GM19238 (cell line): ENCODE measurements around the gene UVSSA.
"Not testable (repeated sequence)": the region's sequence is repeated elsewhere in the genome, so short reads cannot be mapped to it uniquely, and the experiment has no call there.

Experiments used
- DNase-seq: peaks from one replicate; pipeline ENCODE4 v3.0.0; 2011; ENCODE audit warnings: low spot score; ENCODE audit not compliant: insufficient read length

UVSSA gene

GRCh38 chr4:1376391-1376840, 29.4 kb downstream of the UVSSA start:
- no peak for DNase-seq

- no peak for DNase-seq
Measured at GRCh38 chr4:1376841-1377605, 30.0 kb downstream of the UVSSA start.

GRCh38 chr4:1377606-1378261, 30.7 kb downstream of the UVSSA start:
- DNase-seq: no peak

DNA sequence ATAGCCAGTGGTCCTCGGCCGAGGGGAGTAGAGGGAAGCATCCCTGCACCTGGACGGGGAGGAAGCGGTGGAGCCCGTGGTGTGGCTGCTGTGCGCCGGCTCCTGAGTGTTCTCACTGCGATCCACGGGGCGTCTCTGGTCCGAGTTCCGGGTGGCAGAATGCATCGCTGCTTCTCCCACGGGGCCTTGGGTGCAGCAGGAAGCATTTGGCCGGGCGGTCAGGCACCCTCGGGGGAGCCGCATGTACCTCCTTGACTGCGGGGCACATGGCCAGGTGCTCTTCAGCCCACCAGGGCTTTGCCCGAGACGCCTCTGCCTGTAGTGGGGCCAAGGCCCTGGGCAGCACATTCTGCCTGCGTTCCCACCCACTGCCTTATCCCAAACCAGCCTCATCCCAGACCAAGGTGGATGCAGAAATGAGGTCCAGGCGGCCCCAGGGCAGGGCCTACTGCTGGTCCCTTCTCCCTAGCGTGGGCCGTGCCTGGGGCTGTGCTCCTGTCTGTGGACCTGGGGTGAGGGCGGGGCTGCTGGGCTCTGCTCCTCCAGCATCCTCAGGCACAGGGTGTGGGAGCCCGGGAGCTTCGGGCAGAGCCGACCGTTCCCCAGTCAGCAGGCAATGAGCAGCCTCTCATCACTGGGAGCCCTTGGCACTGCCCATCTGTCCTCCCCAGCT, 31.7 kb downstream of the UVSSA start:
- no peak for DNase-seq

- DNase-seq: no peak
Measured at GRCh38 chr4:1379351-1379781, 32.4 kb downstream of the UVSSA start.

DNA sequence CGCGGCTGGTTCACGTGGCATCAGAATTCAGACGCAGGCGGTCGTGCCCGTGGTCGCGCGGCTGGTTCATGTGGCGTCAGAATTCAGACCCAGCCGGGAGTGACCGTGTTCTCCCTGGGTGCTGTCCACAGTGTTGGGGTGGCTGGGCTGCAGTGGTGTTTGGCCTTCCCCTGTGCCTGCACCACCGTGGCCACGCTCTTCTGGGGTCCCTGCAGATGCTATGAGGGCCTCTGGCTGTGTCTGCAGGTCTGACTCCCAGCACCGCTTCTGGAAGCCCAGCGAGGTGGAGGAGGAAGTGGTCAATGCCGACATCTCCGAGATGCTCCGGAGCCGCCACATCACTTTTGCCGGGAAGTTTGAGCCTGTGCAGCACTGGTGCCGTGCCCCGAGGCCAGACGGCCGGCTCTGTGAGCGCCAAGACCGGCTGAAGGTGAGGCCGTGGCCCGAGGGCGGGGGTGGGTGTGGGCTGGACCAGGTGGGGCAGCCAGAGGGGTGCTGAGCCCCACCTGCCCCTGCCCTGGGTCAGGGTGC, 32.9 kb downstream of the UVSSA start:
- no peak for DNase-seq

- DNase-seq: no peak
Measured at GRCh38 chr4:1380368-1381151, 33.6 kb downstream of the UVSSA start.

GRCh38 chr4:1381181-1381621, 34.2 kb downstream of the UVSSA start:
- DNase-seq: no peak

GRCh38 chr4:1381944-1382541, 35.0 kb downstream of the UVSSA start:
- no peak for DNase-seq

DNA sequence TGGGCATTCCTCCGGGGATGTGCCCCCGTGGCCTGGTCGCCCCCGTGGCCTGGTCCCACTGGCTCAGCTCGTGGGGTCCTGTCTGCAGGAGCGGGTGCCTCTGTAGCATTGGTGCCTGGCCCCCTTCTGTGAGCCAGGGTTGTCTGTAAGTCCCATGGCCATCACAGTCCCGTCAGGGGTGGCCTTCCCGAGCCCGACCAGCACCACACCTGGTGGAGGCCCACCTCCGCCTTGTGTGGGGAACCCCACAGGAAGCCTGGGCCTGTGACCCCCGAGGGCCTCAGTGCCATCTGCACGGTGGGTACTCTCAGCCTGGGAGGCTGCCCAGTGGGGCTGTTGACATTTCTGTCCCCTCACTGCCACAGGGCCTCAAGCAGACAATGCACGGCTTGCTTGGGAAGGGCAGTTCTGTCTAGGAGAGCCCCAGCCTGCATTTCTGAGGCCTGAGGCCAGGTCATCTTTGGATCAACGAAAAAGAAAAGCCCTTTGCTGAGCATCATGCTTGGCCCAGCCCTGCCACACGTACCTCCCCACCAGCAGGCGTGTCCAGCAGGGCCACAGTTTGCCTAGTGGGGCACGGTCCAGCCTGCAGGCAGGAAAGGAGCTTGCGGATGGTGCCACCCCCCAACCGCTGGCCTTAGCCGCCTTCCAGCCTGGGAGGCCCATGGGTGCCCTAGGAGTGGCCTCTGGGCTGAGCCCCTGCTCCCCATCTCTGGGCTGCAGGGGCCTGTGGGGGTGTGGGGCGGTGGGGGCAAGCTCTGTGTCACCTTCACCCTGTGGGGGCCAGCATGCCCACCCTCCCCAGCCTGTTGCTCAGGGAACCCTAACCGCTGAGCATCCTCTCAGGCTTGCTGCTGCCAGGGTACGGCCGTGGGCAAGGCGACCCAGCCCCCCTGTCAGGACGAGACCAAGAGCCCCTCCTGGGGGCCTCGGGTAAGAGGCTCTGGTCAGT, 36.0 kb downstream of the UVSSA start:
- no peak for DNase-seq

DNA sequence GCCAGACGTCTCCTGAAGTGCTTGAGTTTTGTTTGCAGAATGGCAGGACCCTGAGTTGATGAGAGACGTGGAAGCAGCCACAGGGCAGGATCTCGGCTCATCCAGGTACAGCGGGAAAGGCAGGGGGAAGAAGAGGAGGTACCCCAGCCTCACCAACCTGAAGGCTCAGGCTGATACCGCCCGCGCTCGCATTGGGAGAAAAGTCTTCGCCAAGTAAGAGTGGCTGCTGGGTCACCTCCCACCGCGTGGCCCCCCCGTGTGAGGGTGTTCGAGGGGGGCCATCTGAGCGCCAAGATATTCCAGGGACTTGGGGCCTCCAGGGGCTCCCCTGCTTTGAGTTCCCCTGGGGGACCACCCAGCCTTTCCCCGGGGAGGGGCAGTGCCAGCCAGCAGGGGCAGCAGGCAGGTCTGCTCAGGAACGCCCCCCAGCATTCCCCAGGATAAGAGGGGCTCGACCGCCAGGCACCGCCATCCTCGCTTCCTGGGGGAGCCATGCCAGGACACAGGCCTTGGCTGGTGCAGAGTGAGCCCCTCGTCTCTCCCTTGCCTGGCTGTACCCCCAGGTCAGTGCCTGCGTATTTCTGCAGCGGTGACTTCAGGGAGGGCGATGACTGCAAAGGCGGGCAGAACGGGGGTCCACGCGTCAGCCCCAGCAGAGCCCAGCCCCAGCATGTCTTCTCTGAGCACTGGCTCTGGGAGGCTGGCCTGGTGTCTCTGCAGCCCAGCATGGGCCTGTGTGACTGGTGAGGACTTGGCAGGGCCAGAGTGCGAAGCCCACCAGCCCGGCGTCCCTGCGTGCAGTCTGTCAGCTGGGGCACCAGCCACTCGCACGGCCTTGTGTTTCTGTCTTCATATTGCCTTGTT, 37.0 kb downstream of the UVSSA start:
- DNase-seq: no peak

DNA sequence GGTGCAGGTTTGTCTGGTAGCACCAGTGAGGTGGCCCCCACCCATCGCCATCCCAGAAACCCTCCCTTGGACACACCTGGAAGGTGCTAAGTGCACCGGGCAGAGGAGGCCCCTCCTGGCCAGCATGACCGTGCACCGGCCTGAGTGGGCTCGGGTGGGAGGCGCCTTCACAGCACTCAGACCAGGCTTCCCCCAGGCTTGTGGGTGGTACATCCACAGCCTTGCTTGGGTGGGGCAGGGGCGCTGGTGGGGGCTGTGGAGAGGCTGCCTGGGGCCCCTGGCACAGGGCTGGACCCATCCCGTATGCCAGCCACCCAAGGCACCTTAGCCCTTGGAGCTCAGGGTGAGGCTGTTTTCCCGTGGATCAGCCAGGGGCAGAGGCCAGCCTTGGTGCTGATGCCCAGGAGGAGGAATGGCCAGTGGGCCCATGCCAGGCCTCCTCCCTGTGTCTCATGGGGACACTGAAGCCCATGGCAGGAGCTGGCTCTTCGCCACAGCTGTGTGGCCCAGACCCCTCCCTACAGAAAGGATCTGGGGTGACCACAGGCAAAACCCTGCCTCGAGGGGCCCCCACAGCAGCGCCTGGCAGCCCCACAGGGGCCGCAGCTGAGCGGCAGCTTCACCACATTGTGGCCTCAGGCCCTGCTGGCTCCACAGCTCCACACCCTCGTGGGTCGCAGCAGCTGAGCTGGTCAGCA, 37.8 kb downstream of the UVSSA start:
- no peak for DNase-seq

DNA sequence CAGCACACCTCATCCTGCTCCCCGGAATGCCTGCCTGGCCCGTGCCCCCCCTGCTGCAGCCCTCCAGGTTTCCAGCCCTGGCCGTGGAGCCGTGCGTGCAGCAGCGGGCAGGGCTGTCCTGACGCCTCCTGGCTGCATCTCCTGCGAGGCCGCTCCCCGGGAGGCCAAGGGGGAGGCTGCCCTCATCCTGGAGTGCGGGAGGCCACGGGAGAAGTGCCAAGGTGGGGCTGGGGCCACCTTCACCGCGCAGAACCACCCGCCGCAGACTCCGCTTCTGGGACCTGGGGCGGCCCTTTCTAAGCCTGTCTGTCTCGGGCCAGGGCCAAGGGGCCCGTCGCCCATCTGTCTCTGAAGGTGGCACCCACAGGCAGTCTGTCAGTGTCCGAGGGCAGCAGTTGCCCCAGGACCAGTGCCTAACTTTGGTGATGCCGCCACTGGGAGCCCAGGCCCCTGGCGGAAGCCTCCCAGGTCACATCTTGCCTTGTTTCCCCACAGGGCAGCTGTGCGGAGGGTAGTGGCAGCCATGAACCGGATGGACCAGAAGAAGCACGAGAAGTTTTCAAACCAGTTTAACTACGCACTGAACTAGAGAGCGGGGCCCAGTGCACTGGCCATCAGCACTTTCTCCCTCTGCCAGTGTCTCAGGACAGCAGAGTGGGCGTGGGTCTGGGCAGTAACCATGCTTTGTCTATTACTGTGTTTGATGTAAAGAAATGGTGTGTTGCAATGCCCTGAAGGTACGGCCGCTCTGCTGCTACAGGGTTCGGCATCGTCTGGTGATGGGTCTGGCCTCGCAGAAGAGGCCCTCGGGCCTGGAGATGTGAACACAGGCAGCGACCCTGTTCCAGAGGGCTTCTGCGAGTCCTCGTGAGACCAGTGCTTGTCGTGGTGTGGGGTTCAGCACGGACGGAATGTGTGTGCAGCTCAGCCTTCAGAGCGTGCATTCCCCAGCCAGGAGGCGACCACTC, 38.6 kb downstream of the UVSSA start:
- DNase-seq: no peak

- not testable (repeated sequence) for DNase-seq
Measured at GRCh38 chr4:1393363-1393762, 46.4 kb downstream of the UVSSA start.

DNA sequence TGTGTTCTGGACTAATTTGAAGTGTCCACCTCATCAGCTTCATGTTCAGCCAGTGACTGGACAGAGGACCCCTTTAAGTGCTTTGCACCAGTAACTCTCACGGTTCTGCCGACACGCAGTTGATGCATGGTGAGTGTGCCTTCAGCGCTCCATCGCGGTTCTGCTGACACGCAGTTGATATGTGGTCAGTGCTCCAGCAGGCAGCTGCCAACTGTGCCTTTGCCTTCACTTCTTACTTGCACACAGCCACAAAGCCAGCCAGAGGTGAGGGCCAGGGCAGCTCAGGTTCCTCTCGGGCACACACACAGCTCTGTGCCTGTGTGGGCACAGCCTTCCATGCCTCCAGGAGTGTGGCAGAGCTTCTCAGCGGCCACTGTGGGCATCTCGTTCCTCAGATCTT, 46.9 kb downstream of the UVSSA start:
- DNase-seq: no peak

- DNase-seq: not testable (repeated sequence)
Measured at GRCh38 chr4:1394554-1395388, 47.8 kb downstream of the UVSSA start.
